Lower leg skin (tissue), 3 donors: Measurements from ENCODE around the gene PTS.

Experiments
- CTCF ChIP-seq, 3 donors: fragments of 450-650 bp; IDR thresholded peaks; one replicate each; pipeline ENCODE4 v1.5.1; 2016; ENCODE audit warnings: antibody characterized with exemption in 3 of 3, mild to moderate bottlenecking in 3 of 3, moderate library complexity in 2 of 3
- POLR2A ChIP-seq, 2 donors: fragments of 450-650 bp; IDR thresholded peaks; one replicate each; pipeline ENCODE4 v1.6.1; 2016 to 2017; ENCODE audit warnings: antibody characterized with exemption in 2 of 2, mild to moderate bottlenecking in 1 of 2, moderate library complexity in 1 of 2

DNA sequence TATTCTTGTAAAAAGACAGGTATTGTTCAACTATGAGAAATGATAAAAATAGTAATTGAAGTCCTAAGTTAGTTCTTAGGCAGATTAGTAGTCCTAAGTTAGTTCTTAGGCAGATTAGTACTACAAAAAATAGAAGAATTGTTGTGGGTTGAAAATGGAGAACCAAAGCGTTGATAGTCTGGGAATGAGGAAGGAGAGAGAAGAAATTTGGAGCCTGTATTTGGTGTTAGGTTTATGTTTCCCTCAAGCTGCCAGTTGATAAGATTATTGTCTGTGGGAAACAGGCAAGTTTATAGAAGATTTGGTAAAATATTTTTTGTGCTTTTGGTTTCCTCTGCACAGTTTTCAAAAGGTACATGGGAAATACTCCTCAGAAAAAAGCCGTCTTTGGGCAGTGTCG lies 47.3 kb upstream of the PTS start:
- TF ChIP-seq CTCF (IDR thresholded peaks at IDR 0.05) (no peak), POLR2A (IDR thresholded peaks at IDR 0.05) (no peak)
